ENCODE measurements around the gene FCGR2B. TPM values are rescaled to one million over a fixed set of nuclear protein-coding genes. Genes with fewer than 3 reads are reported as not detected.

The FCGR2B gene
- total RNA-seq, 1 donor from 2014 or later, result not detected

DNA sequence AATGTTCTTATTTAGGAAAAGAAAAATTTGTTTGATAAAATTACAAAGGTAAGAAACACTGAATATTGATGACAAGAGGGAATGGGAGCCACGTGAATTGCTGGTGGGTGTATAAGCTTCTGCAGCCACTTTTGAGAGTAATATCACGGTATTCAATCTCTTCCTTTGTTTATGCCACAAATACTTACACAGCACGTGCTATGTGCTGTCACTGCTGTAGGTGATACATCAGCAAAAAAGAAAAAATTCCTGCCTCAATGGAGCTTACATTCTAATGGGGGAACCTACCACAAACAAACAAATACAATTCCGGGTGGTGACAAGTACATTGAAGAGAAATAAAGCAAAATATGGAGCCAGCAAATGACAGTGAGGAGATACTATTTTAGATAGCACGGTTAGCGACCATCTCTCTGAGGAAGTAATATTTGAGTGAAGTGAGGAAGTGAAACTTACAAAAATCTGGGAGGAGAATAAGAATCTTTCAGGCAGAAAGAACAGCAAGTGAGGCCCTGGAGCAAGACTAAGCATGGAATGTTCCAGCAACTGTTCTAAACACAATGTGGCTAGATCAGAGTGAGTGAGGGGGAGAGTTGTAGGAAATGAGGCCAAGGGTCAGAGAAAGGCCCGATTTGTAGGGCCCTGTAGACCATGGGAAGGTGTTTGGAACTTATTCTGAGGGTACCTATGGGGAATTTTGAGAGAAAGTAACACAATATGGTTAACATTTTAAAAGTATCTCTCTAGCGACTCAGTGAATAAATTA lies 55.8 kb downstream of the FCGR2B start:
- Mint-ChIP-seq H3K27ac (ENCODE audit: unreplicated experiment) (no peak overlapping the region), H3K9me3 (ENCODE audit: unreplicated experiment) (no peaks in the 10 kb centered on the region), H3K4me3 (ENCODE audit: unreplicated experiment) (no peak overlapping the region), H3K36me3 (ENCODE audit: unreplicated experiment) (no peaks in the 10 kb centered on the region), H3K27me3 (ENCODE audit: unreplicated experiment) (peaks cover 5% of the 10 kb centered on the region), H3K4me1 (ENCODE audit: low read depth, unreplicated experiment) (no peaks in the 10 kb centered on the region)
- TF ChIP-seq CTCF (IDR thresholded peaks at IDR 0.05; ENCODE audit: partially characterized antibody, unreplicated experiment), result no peak
- DNase-seq, result no peak

DNA sequence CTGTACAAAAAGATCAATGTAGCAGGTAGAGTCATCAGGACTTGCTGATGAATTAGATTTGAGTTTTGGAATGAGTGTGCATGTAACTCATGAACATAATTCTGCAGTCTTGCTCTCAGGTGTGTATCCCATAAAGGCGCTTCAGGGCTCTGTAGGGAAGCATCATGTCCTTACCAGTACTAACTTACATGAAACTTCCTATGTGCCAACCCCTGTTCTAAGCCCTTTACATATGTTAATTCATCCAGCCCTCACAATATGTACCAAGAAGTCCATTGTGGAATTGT lies 56.3 kb downstream of the FCGR2B start:
- DNase-seq, result no peak
- no peak overlapping the region for H3K4me3 Mint-ChIP-seq (ENCODE audit: unreplicated experiment)
- TF ChIP-seq CTCF (IDR thresholded peaks at IDR 0.05; ENCODE audit: partially characterized antibody, unreplicated experiment), result no peak
- no peak overlapping the region for H3K27ac Mint-ChIP-seq (ENCODE audit: unreplicated experiment)
- no peaks in the 10 kb centered on the region for H3K4me1 Mint-ChIP-seq (ENCODE audit: low read depth, unreplicated experiment)
- peaks cover 5% of the 10 kb centered on the region for H3K27me3 Mint-ChIP-seq (ENCODE audit: unreplicated experiment)
- H3K36me3 Mint-ChIP-seq (ENCODE audit: unreplicated experiment), result no peaks in the 10 kb centered on the region
- no peaks in the 10 kb centered on the region for H3K9me3 Mint-ChIP-seq (ENCODE audit: unreplicated experiment)

- H3K9me3 Mint-ChIP-seq (ENCODE audit: unreplicated experiment), result peaks cover 1% of the 10 kb centered on the region
- peaks cover 7% of the 10 kb centered on the region for H3K27me3 Mint-ChIP-seq (ENCODE audit: unreplicated experiment)
- DNase-seq, result no peak
- H3K4me1 Mint-ChIP-seq (ENCODE audit: low read depth, unreplicated experiment), result no peaks in the 10 kb centered on the region
- H3K36me3 Mint-ChIP-seq (ENCODE audit: unreplicated experiment), result no peaks in the 10 kb centered on the region
- TF ChIP-seq CTCF (IDR thresholded peaks at IDR 0.05; ENCODE audit: partially characterized antibody, unreplicated experiment), result no peak
- H3K27ac Mint-ChIP-seq (ENCODE audit: unreplicated experiment), result no peak overlapping the region
- no peak overlapping the region for H3K4me3 Mint-ChIP-seq (ENCODE audit: unreplicated experiment)
Measured at GRCh38 chr1:161720422-161720821, 57.5 kb downstream of the FCGR2B start.

DNA sequence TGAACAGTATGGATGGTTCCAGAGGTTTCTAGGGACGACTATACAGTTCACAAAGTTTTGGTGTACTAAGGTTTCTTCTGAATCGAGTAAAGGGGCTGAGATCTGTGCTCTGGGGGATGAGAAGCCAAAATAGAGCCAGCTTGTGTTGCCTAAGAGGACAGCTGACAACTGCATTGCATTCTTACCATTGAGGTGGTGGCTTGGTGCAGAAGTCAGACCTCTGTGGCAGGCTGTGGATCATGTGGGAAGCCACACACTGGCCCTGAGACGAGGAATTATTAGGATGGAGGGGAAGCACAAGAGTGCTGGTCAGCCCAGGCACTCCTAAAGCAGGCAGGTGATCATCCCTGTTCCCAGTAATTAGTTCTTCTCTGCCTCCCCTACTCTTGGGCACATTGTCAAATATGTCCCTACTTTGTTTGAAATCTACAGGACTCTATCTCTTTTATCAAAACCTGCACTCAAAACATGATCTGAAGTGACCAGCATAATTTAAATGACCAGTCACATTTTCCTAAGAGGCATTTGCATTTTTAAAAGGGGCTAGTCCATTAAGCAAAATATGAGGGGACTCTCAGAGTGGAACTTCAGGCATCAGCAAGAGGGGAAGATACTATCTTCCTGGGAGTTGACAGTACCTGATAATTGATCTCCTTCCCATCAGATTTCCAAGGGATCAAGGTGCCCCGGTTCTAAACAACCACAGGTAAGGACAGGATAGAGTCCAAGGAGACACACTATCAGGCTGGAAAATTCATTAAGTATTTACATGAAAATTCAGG lies 58.2 kb downstream of the FCGR2B start, which contains the start of gene FCRLB:
TSS of gene FCRLB (plus strand) at position 589 of the 782 bp plus-strand sequence. CDS start 1,129 bp downstream, outside the sequence.
- Mint-ChIP-seq H3K4me3 (ENCODE audit: unreplicated experiment) (no peak within 1 kb of the TSS), H3K27me3 (ENCODE audit: unreplicated experiment) (peaks cover 12% of the 10 kb centered on the region), H3K27ac (ENCODE audit: unreplicated experiment) (no peak within 1 kb of the TSS), H3K36me3 (ENCODE audit: unreplicated experiment) (no peaks in the 10 kb centered on the region), H3K9me3 (ENCODE audit: unreplicated experiment) (peaks cover 2% of the 10 kb centered on the region), H3K4me1 (ENCODE audit: low read depth, unreplicated experiment) (peaks cover 5% of the 10 kb centered on the region)
- no peak for DNase-seq
- TF ChIP-seq CTCF (IDR thresholded peaks at IDR 0.05; ENCODE audit: partially characterized antibody, unreplicated experiment), result no peak
